ENCODE data around the gene RNU6-9.
A peak's percentile ranks its signal among the peaks of the same experiment; 100 is the strongest.

RNU6-9 gene

GRCh38 chr19:898663-899062 is 5.4 kb downstream of the RNU6-9 start:
- no peak for DNase-seq (ENCODE audit: low read depth in 2 of 2)

- no peak for DNase-seq (ENCODE audit: low read depth in 2 of 2)
Measured at GRCh38 chr19:899336-900042, 6.2 kb downstream of the RNU6-9 start.

GRCh38 chr19:900043-900301 is 6.7 kb downstream of the RNU6-9 start:
- DNase-seq (ENCODE audit: low read depth in 2 of 2), result no peak

- no peak for DNase-seq (ENCODE audit: low read depth in 2 of 2)
Measured at GRCh38 chr19:900302-901111, 7.2 kb downstream of the RNU6-9 start.

- no peak for DNase-seq (ENCODE audit: low read depth in 2 of 2)
Measured at GRCh38 chr19:901216-902092, 8.2 kb downstream of the RNU6-9 start.

GRCh38 chr19:902093-902370 is 8.7 kb downstream of the RNU6-9 start:
- DNase-seq (ENCODE audit: low read depth in 2 of 2), result no peak

- DNase-seq (ENCODE audit: low read depth in 2 of 2), result no peak
Measured at GRCh38 chr19:902446-903226, 9.4 kb downstream of the RNU6-9 start.

DNA sequence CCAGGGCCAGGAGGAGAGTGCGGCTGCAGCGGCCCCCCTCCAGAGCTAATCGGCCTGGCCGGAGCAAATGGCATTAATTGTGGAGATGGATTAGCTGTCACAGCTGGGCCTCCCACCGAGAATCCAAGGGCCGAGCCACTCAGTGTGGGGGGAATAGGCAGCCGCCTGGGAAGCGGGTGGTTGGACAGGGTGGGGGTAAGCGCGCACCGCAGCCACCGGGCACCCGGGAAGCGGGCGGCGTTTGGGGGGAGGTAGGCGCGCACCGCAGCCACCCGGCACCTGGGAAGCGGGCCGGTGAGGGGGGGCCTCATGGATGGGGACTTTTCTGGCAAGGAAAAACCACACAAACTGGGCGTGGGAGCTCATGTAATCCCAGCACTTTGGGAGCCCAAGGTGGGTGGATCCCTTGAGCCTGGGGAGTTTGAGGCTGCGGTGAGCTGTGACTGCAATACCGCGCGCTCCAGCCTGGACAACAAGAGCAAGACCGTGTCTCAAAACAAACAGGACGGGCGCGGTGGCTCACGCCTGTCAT is 10.0 kb downstream of the RNU6-9 start:
- no peak for DNase-seq (ENCODE audit: low read depth in 2 of 2)

DNA sequence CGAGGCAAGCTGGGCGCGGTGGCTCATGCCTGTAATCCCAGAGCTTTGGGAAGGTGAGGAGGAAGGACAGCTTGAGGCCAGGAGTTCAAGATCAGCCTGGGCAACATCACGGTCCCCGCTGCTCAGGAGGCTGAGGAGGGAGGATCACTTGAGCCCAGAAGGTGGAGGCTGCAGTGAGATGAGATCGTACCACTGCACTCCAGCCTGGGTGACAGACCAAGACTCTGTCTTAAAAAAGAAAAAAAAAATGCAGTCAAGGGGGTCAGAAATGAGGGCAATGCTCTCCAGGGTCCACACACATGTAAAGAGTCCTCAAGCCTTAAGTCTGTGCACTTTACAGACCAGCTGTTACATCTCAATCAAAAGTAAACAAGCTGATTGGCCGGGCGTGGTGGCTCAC is 11.3 kb downstream of the RNU6-9 start:
- no peak for DNase-seq (ENCODE audit: low read depth in 2 of 2)

GRCh38 chr19:906480-906879 is 13.2 kb downstream of the RNU6-9 start:
- DNase-seq (ENCODE audit: low read depth in 2 of 2), result no peak

GRCh38 chr19:907183-907853 is 14.0 kb downstream of the RNU6-9 start:
- DNase-seq (ENCODE audit: low read depth in 2 of 2), result no peak

DNA sequence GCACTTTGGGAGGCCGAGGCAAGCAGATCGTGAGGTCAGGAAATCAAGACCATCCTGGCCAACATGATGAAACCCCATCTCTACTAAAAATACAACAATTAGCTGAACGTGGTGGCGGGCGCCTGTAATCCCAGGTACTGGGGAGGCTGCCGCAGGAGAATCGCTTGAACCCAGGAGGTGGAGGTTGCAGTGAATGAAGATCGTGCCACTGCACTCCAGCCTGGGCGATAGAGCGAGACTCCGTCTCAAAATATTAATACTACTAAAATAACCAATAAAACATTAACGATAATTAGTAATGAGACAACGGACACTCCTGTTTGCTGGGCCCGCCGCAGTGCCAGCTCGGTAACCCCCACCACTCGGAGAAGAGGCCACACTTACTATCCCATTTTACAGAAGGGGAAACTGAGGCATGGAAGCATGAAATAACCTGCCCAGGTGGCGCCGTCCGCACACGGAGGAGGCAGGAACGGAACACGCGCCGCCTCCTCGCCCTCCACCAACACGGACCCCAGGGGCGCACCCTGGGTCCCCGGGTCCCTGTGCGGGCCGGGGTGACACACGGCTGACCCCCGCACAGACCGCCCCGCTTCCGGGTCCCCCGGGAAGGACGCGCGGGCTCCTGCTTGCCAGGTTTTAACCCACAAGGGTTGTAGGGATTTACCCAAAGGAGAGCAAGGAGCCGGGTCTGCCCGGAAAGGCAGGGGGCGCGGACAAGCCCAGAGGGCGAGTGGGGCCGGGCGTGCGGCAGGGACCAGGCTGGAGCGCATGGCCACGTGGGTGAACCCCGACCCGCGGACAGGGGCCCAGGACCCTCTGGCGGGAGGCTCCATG is 18.1 kb downstream of the RNU6-9 start:
- no peak for DNase-seq (ENCODE audit: low read depth in 2 of 2)

- DNase-seq (ENCODE audit: low read depth in 2 of 2), result no peak
Measured at GRCh38 chr19:912181-913079, 19.1 kb downstream of the RNU6-9 start.

GRCh38 chr19:913080-913748 is 19.9 kb downstream of the RNU6-9 start, which contains the start of gene R3HDM4:
TSS of gene R3HDM4 (minus strand) at chr19:913219. CDS start at chr19:913157, 62 bp downstream.
- DNase-seq (ENCODE audit: low read depth in 2 of 2), result peak; percentile 74 to 78

GRCh38 chr19:916645-917322 is 23.5 kb downstream of the RNU6-9 start:
- no peak for DNase-seq (ENCODE audit: low read depth in 2 of 2)

DNA sequence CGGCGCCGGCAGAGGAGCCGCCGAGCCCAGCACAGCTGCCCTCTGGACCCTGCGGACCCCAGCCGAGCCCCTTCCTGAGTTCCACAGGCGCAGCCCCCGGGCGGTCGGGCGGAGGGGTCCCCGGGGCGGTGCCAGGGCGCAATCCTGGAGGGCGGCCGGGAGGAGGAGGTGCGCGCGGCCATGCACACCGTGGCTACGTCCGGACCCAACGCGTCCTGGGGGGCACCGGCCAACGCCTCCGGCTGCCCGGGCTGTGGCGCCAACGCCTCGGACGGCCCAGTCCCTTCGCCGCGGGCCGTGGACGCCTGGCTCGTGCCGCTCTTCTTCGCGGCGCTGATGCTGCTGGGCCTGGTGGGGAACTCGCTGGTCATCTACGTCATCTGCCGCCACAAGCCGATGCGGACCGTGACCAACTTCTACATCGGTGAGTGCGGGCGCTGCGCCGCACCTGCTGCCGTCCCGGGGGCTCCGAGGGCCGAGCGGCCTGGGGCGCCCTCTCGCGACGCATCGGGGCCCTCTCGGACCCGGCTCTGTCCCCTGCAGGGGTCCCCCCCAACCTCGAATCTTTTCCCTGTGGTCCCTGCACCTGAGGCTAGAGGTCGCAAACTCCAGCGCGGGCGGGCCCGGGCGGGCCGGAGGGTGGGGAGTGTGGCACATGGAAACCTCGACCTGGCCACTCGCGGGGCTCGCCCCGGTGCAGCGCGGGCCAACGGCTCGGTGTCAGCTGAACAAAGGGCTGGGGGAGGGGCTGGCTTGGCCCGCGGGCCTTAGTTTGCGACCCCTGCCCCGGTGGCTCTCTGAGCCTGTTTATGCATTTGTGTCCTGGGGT is 24.3 kb downstream of the RNU6-9 start, which contains the start of gene KISS1R:
Gene KISS1R, plus strand, starts transcription at position 11 of the 829 bp plus-strand sequence. Its CDS starts 170 bp downstream, at position 181.
- no peak for DNase-seq (ENCODE audit: low read depth in 2 of 2)

- no peak for DNase-seq (ENCODE audit: low read depth in 2 of 2)
Measured at GRCh38 chr19:918152-918437, 24.8 kb downstream of the RNU6-9 start.
